Endodermal cell (in vitro differentiated cells): Measurements from ENCODE around the gene UBFD1. TPM values are rescaled to one million over a fixed set of nuclear protein-coding genes. Genes with fewer than 3 reads are reported as not detected.

Experiments
- DNase-seq: peaks from one replicate; pipeline ENCODE4 v3.0.0-alpha.2; 2017
- H3K27ac ChIP-seq: 2 replicates; pipeline ENCODE4 v1.5.1; 2013; ENCODE audit warnings: mild to moderate bottlenecking, low read depth, low read length, moderate library complexity
- H3K27me3 ChIP-seq: 2 replicates; pipeline ENCODE4 v1.6.1; 2013; ENCODE audit warnings: mild to moderate bottlenecking, low read length, moderate library complexity; ENCODE audit not compliant: insufficient read depth, control insufficient read depth, poor library complexity, severe bottlenecking
- H3K36me3 ChIP-seq: 2 replicates; pipeline ENCODE4 v1.7.0; 2013; ENCODE audit warnings: mild to moderate bottlenecking, low read length, moderate library complexity; ENCODE audit not compliant: control insufficient read depth, insufficient read depth
- H3K4me1 ChIP-seq: one replicate; pipeline ENCODE4 v1.7.0; 2013; ENCODE audit warnings: low read length; ENCODE audit not compliant: control insufficient read depth, insufficient read depth
- H3K4me3 ChIP-seq: 2 replicates; pipeline ENCODE4 v1.5.1; 2013; ENCODE audit warnings: mild to moderate bottlenecking, low read length, moderate library complexity
- H3K9ac ChIP-seq: 2 replicates; pipeline ENCODE4 v1.6.1; 2013; ENCODE audit warnings: mild to moderate bottlenecking, low read length, moderate library complexity; ENCODE audit not compliant: poor library complexity, severe bottlenecking; ENCODE audit errors: extremely low read depth
- H3K9me3 ChIP-seq: 2 replicates; pipeline ENCODE4 v1.6.1; 2013; ENCODE audit warnings: mild to moderate bottlenecking, low read length, moderate library complexity; ENCODE audit not compliant: control insufficient read depth
- H3K27ac Mint-ChIP-seq: 2 replicates; pipeline ENCODE4 v1.8.0; 2020; ENCODE audit warnings: mixed read lengths
- H3K27me3 Mint-ChIP-seq: 2 replicates; pipeline ENCODE4 v1.8.0; 2021; ENCODE audit warnings: mild to moderate bottlenecking, mixed read lengths; ENCODE audit not compliant: insufficient read depth
- H3K36me3 Mint-ChIP-seq: 2 replicates; pipeline ENCODE4 v1.8.0; 2020; ENCODE audit warnings: low read depth, mixed read lengths
- H3K4me1 Mint-ChIP-seq: 2 replicates; pipeline ENCODE4 v1.8.0; 2020; ENCODE audit warnings: mixed read lengths
- H3K4me3 Mint-ChIP-seq: 2 replicates; pipeline ENCODE4 v1.8.0; 2020; ENCODE audit warnings: mild to moderate bottlenecking, moderate library complexity, mixed read lengths
- H3K9me3 Mint-ChIP-seq: 2 replicates; pipeline ENCODE4 v1.8.0; 2020; ENCODE audit warnings: mild to moderate bottlenecking, mixed read lengths
- WGBS, 2 experiments: methylation state at CpG; one replicate each; pipeline versions ENCODE4 v1.1.5 to v1.1.7; 2013; ENCODE audit warnings: missing lambda C conversion rate in 2 of 2, mixed read lengths in 1 of 2; ENCODE audit not compliant: insufficient coverage in 1 of 2, insufficient read length in 1 of 2; 5-methylcytosine and 5-hydroxymethylcytosine counted together
- total RNA-seq, 2 donors: library from RNA; stranded (reverse); fragmentation: NEBNext Ultra II Directional in 1 of 2; extraction: Animal tissue kit (Norgen Biotek cat#: 25700) in 1 of 2; gene quantifications; 2 replicates in 1 of 2; 3 replicates in 1 of 2; pipeline ENCODE4 v1.2.1, GENCODE V29; 2021
- TF ChIP-seq, protein P1 (sequence below): fragments of 200-600 bp; sonication (generic); conservative IDR thresholded peaks from 2 replicates; pipeline ENCODE4 v1.5.0; 2021; ENCODE audit warnings: antibody characterized with exemption, mild to moderate bottlenecking

Gene UBFD1
- total RNA-seq, 2 donors from 2014 or later: 105 to 113 TPM

DNA sequence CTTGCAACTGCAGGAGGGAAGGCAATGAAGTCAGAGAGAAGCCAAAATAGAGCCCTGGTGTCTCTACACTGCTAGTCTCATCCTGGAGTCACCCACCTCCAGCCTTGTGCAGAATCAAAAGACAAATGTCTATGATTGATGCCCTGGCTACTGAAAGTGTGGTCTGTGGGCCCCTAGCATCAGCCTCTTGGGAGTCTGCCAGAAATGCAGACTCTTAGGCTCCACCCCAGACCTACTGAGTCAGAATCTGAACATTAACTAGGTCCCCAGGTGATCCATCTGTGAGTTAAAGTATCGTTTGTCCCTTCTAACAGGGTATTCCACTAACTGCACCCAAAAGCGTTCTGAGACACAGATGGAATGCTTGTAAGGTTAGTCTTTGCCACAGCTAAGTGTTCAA lies 21.6 kb upstream of the UBFD1 start:
- TF ChIP-seq, protein P1, sequence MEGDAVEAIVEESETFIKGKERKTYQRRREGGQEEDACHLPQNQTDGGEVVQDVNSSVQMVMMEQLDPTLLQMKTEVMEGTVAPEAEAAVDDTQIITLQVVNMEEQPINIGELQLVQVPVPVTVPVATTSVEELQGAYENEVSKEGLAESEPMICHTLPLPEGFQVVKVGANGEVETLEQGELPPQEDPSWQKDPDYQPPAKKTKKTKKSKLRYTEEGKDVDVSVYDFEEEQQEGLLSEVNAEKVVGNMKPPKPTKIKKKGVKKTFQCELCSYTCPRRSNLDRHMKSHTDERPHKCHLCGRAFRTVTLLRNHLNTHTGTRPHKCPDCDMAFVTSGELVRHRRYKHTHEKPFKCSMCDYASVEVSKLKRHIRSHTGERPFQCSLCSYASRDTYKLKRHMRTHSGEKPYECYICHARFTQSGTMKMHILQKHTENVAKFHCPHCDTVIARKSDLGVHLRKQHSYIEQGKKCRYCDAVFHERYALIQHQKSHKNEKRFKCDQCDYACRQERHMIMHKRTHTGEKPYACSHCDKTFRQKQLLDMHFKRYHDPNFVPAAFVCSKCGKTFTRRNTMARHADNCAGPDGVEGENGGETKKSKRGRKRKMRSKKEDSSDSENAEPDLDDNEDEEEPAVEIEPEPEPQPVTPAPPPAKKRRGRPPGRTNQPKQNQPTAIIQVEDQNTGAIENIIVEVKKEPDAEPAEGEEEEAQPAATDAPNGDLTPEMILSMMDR: no peak
- Mint-ChIP-seq H3K27ac (no peak overlapping the region), H3K27me3 (no peaks in the 10 kb centered on the region), H3K4me3 (no peak overlapping the region), H3K36me3 (peaks cover 63% of the 10 kb centered on the region), H3K9me3 (no peaks in the 10 kb centered on the region), H3K4me1 (no peaks in the 10 kb centered on the region)
- no peak overlapping the region for H3K4me3 ChIP-seq
- 92 to 100% methylated on average over 1 to 2 of the region's 2 CpGs for WGBS, 2 experiments
- no peak overlapping the region for H3K9ac ChIP-seq
- no peaks in the 10 kb centered on the region for H3K27me3 ChIP-seq
- H3K4me1 ChIP-seq: no peaks in the 10 kb centered on the region
- peaks cover 66% of the 10 kb centered on the region for H3K36me3 ChIP-seq
- H3K27ac ChIP-seq: no peak overlapping the region
- no peaks in the 10 kb centered on the region for H3K9me3 ChIP-seq
- DNase-seq: no peak

DNA sequence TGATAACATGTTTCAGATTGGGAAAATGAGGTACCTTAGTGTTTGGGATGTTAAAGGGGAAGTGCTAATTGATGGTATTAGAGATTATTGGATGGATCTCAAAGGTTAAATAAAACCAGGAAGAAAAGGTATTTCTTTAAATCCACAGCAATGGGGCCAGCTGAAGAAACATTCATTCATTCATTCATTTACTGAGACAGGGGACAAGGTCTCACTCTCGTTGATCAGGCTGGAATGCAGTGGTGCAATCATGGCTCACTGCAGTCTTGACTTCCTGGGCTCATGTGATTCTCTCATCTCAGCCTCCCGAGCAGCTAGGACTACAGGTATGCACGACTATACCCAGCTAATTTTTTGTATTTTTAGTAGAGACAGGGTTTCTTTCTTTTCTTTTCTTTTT lies 20.1 kb upstream of the UBFD1 start:
- WGBS, 2 experiments: 84 to 90% methylated on average over 2 to 3 of the region's 3 CpGs
- no peaks in the 10 kb centered on the region for H3K27me3 Mint-ChIP-seq
- H3K4me1 ChIP-seq: no peaks in the 10 kb centered on the region
- no peaks in the 10 kb centered on the region for H3K9me3 ChIP-seq
- no peaks in the 10 kb centered on the region for H3K9me3 Mint-ChIP-seq
- no peak overlapping the region for H3K27ac ChIP-seq
- H3K4me3 ChIP-seq: no peak overlapping the region
- peaks cover 61% of the 10 kb centered on the region for H3K36me3 ChIP-seq
- H3K27me3 ChIP-seq: no peaks in the 10 kb centered on the region
- no peak overlapping the region for H3K4me3 Mint-ChIP-seq
- no peak for DNase-seq
- TF ChIP-seq, protein P1: no peak
- peaks cover 56% of the 10 kb centered on the region for H3K36me3 Mint-ChIP-seq
- no peak overlapping the region for H3K9ac ChIP-seq
- no peak overlapping the region for H3K27ac Mint-ChIP-seq
- no peaks in the 10 kb centered on the region for H3K4me1 Mint-ChIP-seq

DNA sequence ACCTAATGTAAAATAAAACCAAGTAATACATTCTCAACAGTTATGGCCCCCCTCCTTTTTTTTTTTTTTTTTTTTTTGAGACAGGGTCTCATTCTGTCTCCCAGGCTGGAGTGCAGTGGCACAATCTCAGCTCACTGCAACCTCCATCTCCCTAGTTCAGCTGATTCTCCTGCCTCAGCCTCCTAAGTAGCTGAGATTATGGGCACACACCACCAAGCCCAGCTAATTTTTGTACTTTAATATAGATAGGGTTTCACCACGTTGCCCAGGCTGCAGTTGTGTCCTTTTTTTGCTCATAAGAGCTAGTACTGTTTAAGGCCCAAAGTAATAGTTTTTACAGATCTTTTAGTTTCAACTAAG lies 18.6 kb upstream of the UBFD1 start:
- Histone ChIP-seq H3K36me3 (peaks cover 60% of the 10 kb centered on the region), H3K27me3 (no peaks in the 10 kb centered on the region), H3K27ac (no peak overlapping the region), H3K4me1 (no peaks in the 10 kb centered on the region), H3K9me3 (no peaks in the 10 kb centered on the region), H3K4me3 (no peak overlapping the region), H3K9ac (no peak overlapping the region)
- H3K4me3 Mint-ChIP-seq: no peak overlapping the region
- H3K36me3 Mint-ChIP-seq: peaks cover 57% of the 10 kb centered on the region
- TF ChIP-seq, protein P1: no peak
- no peak for DNase-seq
- H3K27me3 Mint-ChIP-seq: no peaks in the 10 kb centered on the region
- no peaks in the 10 kb centered on the region for H3K9me3 Mint-ChIP-seq
- no peaks in the 10 kb centered on the region for H3K4me1 Mint-ChIP-seq
- no peak overlapping the region for H3K27ac Mint-ChIP-seq
- 100% methylated on average over 1 of the region's 1 CpG; no CpG with 5 or more reads in 1 of the 2 experiments for WGBS, 2 experiments
